HG02840 (cell line): ENCODE data around the gene TCAP.

Source experiments
- ATAC-seq: cut with Tn5 transposase; IDR thresholded peaks from one replicate; pipeline ENCODE4 v1.9.1; 2021; ENCODE audit warnings: mild to moderate bottlenecking, moderate library complexity, moderate number of reproducible peaks; ENCODE audit not compliant: unreplicated experiment, low FRiP score

The TCAP gene

GRCh38 chr17:39664581-39665561, at the start of gene TCAP:
Gene TCAP, plus strand, starts transcription at chr17:39665349. Its CDS starts 11 bp downstream, at chr17:39665360.
- ATAC-seq, result no peak

- no peak for ATAC-seq
These were observed 49.7 kb upstream of the TCAP start for GRCh38 chr17:39615434-39615833.

GRCh38 chr17:39617100-39617445, 48.1 kb upstream of the TCAP start:
- ATAC-seq, result no peak

GRCh38 chr17:39617446-39618245, 47.5 kb upstream of the TCAP start:
- no peak for ATAC-seq

GRCh38 chr17:39618246-39618913, 46.8 kb upstream of the TCAP start:
- no peak for ATAC-seq

- ATAC-seq, result no peak
These were observed 46.0 kb upstream of the TCAP start for GRCh38 chr17:39618956-39619785.

- ATAC-seq, result no peak
These were observed 45.4 kb upstream of the TCAP start for GRCh38 chr17:39619786-39620101.

- ATAC-seq, result no peak
These were observed 43.4 kb upstream of the TCAP start for GRCh38 chr17:39621523-39622379.

- ATAC-seq, result no peak
These were observed 42.7 kb upstream of the TCAP start for GRCh38 chr17:39622380-39623006.

- no peak for ATAC-seq
These were observed 41.7 kb upstream of the TCAP start for GRCh38 chr17:39623356-39623950.

- no peak for ATAC-seq
These were observed 40.8 kb upstream of the TCAP start for GRCh38 chr17:39624313-39624712.

GRCh38 chr17:39625198-39625785, 39.9 kb upstream of the TCAP start:
- ATAC-seq, result no peak

GRCh38 chr17:39626171-39627046, 38.7 kb upstream of the TCAP start, which contains the start of gene PPP1R1B:
Gene PPP1R1B, plus strand, starts transcription at chr17:39626952. Its CDS starts 441 bp downstream, at chr17:39627393.
- no peak for ATAC-seq

GRCh38 chr17:39627047-39627711, 38.0 kb upstream of the TCAP start:
- ATAC-seq, result no peak

GRCh38 chr17:39627712-39628516, 37.2 kb upstream of the TCAP start:
- no peak for ATAC-seq
